Endothelial cell of umbilical vein (primary cell): Measurements from ENCODE around the gene HDHD5. TPM values are rescaled to one million over a fixed set of nuclear protein-coding genes. Genes with fewer than 3 reads are reported as not detected.

Experiments used
- BruUV-seq: library from RNA; stranded (reverse); fragments of 400-500 nt; replicated peaks from 2 replicates; lab custom pipeline; 2021; lab: Mats Ljungman, UMichigan
- CTCF ChIA-PET: fragments of 300-600, 350-600 bp; sonication (Branson Sonifier 250); formaldehyde crosslinking; loops from one replicate; lab custom pipeline; 2021; ENCODE audit warnings: antibody characterized with exemption, inconsistent platforms; lab: Charles Lee
- POLR2A ChIA-PET: fragments of 300-600, 350-600 bp; sonication (Branson Sonifier 250); formaldehyde crosslinking; loops from one replicate; lab custom pipeline; 2021; ENCODE audit warnings: antibody characterized with exemption, inconsistent platforms; lab: Charles Lee
- DNase-seq: peaks from one replicate; pipeline ENCODE4 v3.0.0-alpha.2; 2011; ENCODE audit warnings: low read depth, low spot score
- FAIRE-seq: peaks from 2 replicates; lab custom pipeline; 2011; peaks lifted over from hg19 to GRCh38; lab: Jason Lieb, UNC
- H2AFZ ChIP-seq: 2 replicates; pipeline ENCODE4 v1.6.0; 2012; ENCODE audit warnings: low read depth, low read length, control low read depth, inconsistent platforms
- H3K27ac ChIP-seq: 2 replicates; pipeline ENCODE4 v1.5.1; 2011; ENCODE audit warnings: low read depth, mild to moderate bottlenecking, control low read depth, low read length, moderate library complexity; ENCODE audit not compliant: insufficient read depth
- H3K27me3 ChIP-seq, 2 experiments: 2 replicates each; pipeline versions ENCODE4 v1.6.0 to v1.6.1; 2011; ENCODE audit warnings: low read length in 2 of 2, mixed read lengths in 1 of 2; ENCODE audit not compliant: control insufficient read depth in 2 of 2, insufficient read depth in 2 of 2
- H3K36me3 ChIP-seq, 2 experiments: 2 replicates in 1 of 2; 3 replicates in 1 of 2; pipeline ENCODE4 v1.5.1; 2011; ENCODE audit warnings: low read length in 2 of 2, mild to moderate bottlenecking in 1 of 2, moderate library complexity in 1 of 2; ENCODE audit not compliant: control insufficient read depth in 2 of 2, insufficient read depth in 2 of 2; ENCODE audit errors: extremely low read depth in 1 of 2
- H3K4me1 ChIP-seq: 3 replicates; pipeline ENCODE4 v1.5.1; 2011; ENCODE audit warnings: mild to moderate bottlenecking, low read length; ENCODE audit not compliant: control insufficient read depth, insufficient read depth; ENCODE audit errors: extremely low read depth
- H3K4me2 ChIP-seq: 2 replicates; pipeline ENCODE4 v1.6.1; 2011; ENCODE audit warnings: low read length, control low read depth, mixed read lengths; ENCODE audit not compliant: insufficient read depth
- H3K4me3 ChIP-seq, 3 experiments: fragments of 200-600 bp in 1 of 3; sonication (generic), shearing (Covaris generic) in 1 of 3; replicated peaks in 1 of 3; 2 replicates each; pipeline ENCODE4 v1.5.1; 2011 to 2016; ENCODE audit warnings: control low read depth in 3 of 3, low read length in 3 of 3, mild to moderate bottlenecking in 2 of 3, inconsistent platforms in 1 of 3, low read depth in 1 of 3, moderate library complexity in 1 of 3; ENCODE audit not compliant: insufficient read depth in 1 of 3
- H3K79me2 ChIP-seq: 2 replicates; pipeline ENCODE4 v1.6.0; 2012; ENCODE audit warnings: low read length, inconsistent platforms; ENCODE audit not compliant: control insufficient read depth, insufficient read depth
- H3K9ac ChIP-seq: replicated peaks from 2 replicates; pipeline ENCODE3; 2011; ENCODE audit warnings: low read length, control low read depth; ENCODE audit not compliant: insufficient read depth; ENCODE audit errors: extremely low read depth
- H3K9me1 ChIP-seq: replicated peaks from 3 replicates; pipeline ENCODE4 v1.6.0; 2011; ENCODE audit warnings: mild to moderate bottlenecking, low read length; ENCODE audit not compliant: control insufficient read depth, insufficient read depth; ENCODE audit errors: extremely low read depth
- H3K9me3 ChIP-seq: replicated peaks from 2 replicates; pipeline ENCODE4 v1.5.1; 2012; ENCODE audit warnings: low read length, inconsistent platforms; ENCODE audit not compliant: control insufficient read depth, insufficient read depth
- H4K20me1 ChIP-seq: replicated peaks from 2 replicates; pipeline ENCODE3; 2011; ENCODE audit warnings: mild to moderate bottlenecking, low read length; ENCODE audit not compliant: control insufficient read depth, insufficient read depth; ENCODE audit errors: extremely low read depth
- CTCF ChIP-seq, 2 donors: IDR thresholded peaks; 1 replicate in 1 of 2; 2 replicates in 1 of 2; pipeline ENCODE4 v1.5.1; 2011; ENCODE audit warnings: low read length in 2 of 2, mild to moderate bottlenecking in 2 of 2, moderate library complexity in 2 of 2, control low read depth in 1 of 2, inconsistent platforms in 1 of 2, low read depth in 1 of 2; ENCODE audit not compliant: insufficient read depth in 1 of 2; ENCODE audit errors: extremely low read depth in 1 of 2
- EZH2 ChIP-seq: IDR thresholded peaks from 2 replicates; pipeline ENCODE4 v1.6.1; 2012; ENCODE audit warnings: borderline replicate concordance, low read depth, mild to moderate bottlenecking, moderate library complexity, low read length, inconsistent platforms; ENCODE audit not compliant: severe bottlenecking
- FOS ChIP-seq: IDR thresholded peaks from 2 replicates; pipeline ENCODE4 v1.6.1; 2011; ENCODE audit warnings: mild to moderate bottlenecking, low read length, moderate library complexity, borderline replicate concordance; ENCODE audit not compliant: insufficient read depth
- GATA2 ChIP-seq: IDR thresholded peaks from 2 replicates; pipeline ENCODE4 v1.7.0; 2011; ENCODE audit warnings: low read depth, mild to moderate bottlenecking, moderate library complexity, mixed read lengths, low read length; ENCODE audit not compliant: insufficient read length, insufficient read depth
- JUN ChIP-seq: IDR thresholded peaks from 2 replicates; pipeline ENCODE4 v1.6.1; 2011; ENCODE audit warnings: borderline replicate concordance, low read depth; ENCODE audit not compliant: insufficient read length, insufficient read depth
- MAX ChIP-seq: IDR thresholded peaks from 2 replicates; pipeline ENCODE4 v1.6.1; 2011; ENCODE audit not compliant: insufficient read depth, insufficient read length
- POLR2AphosphoS5 ChIP-seq: IDR thresholded peaks from 2 replicates; pipeline ENCODE4 v1.6.1; 2012; ENCODE audit warnings: low read depth, mild to moderate bottlenecking, control low read depth, low read length, moderate library complexity; ENCODE audit not compliant: insufficient read depth
- dilution Hi-C: fragments of 300-500 bp; cut with MboI; formaldehyde crosslinking; loops from one replicate; pipeline ENCODE4 v1.15.0; 2019; ENCODE audit warnings: low sequenced_read_pairs; ENCODE audit not compliant: extremely low pct_ligation_motif_present
- intact Hi-C: fragments of 100-400 bp; cut with micrococcal nuclease; formaldehyde crosslinking; loops from one replicate; pipeline ENCODE4 v1.10.0; 2022
- polyA plus RNA-seq, 4 experiments: library from polyadenylated mRNA; depleted of rRNA in 3 of 4; stranded (reverse) in 3 of 4; unstranded in 1 of 4; fragments of >200 nt; gene quantifications; 2 replicates each; pipeline versions ENCODE4 v1.2.1 to v1.2.3, GENCODE V29; 2011 to 2012; ENCODE audit warnings: missing spikeins in 1 of 4
- total RNA-seq: library from RNA; stranded (reverse); gene quantifications from 2 replicates; pipeline ENCODE4 v1.2.3, GENCODE V29; 2021

The HDHD5 gene
- total and polyA plus RNA-seq, 2 donors (not counting 3 experiments of a cell fraction or from before 2014, with no cell fraction given), result 28.1 to 54.1 TPM

- Histone ChIP-seq H3K9me3 (no peaks in the 10 kb centered on the region), H3K4me2 (no peak overlapping the region), H3K27ac (no peak overlapping the region), H2AFZ (no peak overlapping the region), H3K9me1 (no peaks in the 10 kb centered on the region), H3K36me3 (no peaks in the 10 kb centered on the region), H3K79me2 (no peaks in the 10 kb centered on the region), H3K27me3 (no peaks in the 10 kb centered on the region), H3K4me1 (no peaks in the 10 kb centered on the region), H3K4me3 (no peak overlapping the region), H3K9ac (no peak overlapping the region), H4K20me1 (no peaks in the 10 kb centered on the region)
- no TSS peak for BruUV-seq
- intact Hi-C loops (no loop called here), dilution Hi-C loops (no loop called here)
- ChIA-PET POLR2A (no interaction called here), CTCF (interaction anchor here (0.6 to 5.9 kb wide), 4 partner anchors 12 to 311 kb away, joined by 3 to 39 read pairs (median 6); no protein-coding TSS in a partner anchor)
- TF ChIP-seq CTCF (IDR thresholded peaks at IDR 0.05; ENCODE audit: extremely low read depth in 1 of 2, insufficient read depth in 1 of 2, low read depth in 1 of 2, low read length in 2 of 2) (no peak), JUN (no peak), GATA2 (no peak), MAX (no peak), POLR2AphosphoS5 (no peak), EZH2 (no peak), FOS (no peak)
- no peak for FAIRE-seq
- DNase-seq, result no peak
Measured at GRCh38 chr22:17190702-17191101, 31.6 kb upstream of the HDHD5 start.
